NCI-H748 (cell line): ENCODE data around the gene TCF12.
"Not testable (repeated sequence)": the region's sequence is repeated elsewhere in the genome, so short reads cannot be mapped to it uniquely, and the experiment has no call there.

Experiments used
- DNase-seq: peaks from one replicate; lab custom pipeline; 2025; ENCODE audit not compliant: unreplicated experiment; lab: John Stamatoyannopoulos, UW

Gene TCF12

DNA sequence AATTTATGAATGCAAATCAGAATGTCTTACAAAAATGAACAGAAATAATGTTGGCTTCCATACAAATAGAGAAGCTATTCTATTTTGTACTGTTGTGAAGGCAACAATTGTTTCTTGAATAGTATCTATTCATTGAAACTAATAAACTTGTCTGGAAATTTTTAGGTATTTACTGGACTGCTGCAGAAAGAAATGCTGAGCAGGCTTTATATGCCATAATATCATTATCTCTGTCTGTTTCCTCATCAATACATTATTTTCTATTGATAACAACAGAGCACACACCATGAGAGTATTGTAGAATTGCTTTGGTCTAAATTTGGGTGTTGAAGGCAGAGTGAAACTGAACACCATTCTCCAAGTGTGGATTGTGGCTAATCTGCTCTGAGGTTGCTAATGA lies 241.3 kb downstream of the TCF12 start:
- no peak for DNase-seq

DNA sequence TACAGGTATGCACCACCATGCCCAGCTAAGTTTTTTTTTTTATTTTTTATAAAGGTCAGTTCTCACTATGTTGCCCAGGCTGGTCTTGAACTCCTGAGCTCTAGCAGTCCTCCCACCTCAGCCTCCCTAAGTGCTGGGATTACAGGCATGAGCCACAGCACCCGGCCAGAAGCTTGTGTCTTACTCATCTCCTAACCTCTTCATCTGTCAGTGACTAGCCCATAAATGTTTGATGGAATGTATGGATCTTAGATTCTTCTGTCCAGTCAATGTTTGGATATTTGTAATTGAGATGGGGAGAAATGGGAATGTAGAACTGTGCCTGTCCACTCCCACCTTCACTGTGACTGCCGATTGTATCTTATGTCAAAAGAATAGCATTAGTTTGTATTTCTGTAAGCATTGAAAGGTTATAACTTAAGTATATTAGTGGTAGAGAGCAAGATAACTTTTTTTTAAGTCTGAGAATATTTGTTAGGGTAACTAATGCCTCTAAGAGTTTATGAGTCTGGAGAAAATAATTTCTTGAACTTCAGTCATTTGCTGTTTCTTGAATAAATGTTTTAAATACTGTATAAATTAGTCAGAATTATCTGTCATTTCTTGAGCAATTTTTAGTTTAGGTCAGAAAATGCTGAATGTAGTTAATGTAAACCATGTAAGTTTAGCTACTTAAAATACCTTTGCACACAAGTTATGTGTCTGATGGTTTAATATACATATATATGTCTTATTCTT lies 242.5 kb downstream of the TCF12 start:
- DNase-seq, result no peak

DNA sequence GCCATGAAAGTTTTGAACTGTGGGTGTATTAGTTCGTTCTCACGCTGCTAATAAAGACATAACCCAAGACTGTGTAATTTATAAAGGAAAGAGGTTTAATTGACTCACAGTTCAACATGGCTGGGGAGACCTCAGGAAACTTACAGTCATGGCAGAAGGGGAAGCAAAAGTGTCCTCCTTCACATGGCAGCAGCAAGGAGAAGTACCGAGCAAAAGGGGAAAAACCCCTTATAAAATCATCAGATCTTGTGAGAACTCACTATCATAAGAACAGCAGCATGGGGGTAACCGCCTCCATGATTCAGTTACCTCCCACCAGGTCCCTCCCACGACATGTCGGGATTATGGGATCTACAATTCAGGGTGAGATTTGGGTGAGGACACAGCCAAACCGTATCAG lies 245.8 kb downstream of the TCF12 start:
- not testable (repeated sequence) for DNase-seq

DNA sequence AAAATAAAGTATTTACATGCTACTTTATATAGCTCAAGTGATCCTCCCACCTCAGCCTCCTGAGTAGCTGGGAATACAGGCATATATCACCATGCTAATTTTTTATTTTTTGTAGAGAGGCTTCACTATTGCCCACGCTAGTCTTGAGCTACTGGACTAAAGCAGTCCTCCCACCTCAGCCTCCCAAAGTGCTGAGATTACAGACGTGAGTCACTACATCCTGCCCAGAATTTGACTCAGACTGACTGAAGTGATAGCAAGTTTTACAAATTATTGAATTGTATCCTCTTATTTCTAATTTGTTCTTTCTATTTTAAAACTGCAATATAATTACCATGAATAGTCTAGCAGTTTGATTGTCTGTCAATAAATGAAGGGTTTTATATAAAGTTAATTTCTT lies 247.5 kb downstream of the TCF12 start:
- DNase-seq, result no peak

DNA sequence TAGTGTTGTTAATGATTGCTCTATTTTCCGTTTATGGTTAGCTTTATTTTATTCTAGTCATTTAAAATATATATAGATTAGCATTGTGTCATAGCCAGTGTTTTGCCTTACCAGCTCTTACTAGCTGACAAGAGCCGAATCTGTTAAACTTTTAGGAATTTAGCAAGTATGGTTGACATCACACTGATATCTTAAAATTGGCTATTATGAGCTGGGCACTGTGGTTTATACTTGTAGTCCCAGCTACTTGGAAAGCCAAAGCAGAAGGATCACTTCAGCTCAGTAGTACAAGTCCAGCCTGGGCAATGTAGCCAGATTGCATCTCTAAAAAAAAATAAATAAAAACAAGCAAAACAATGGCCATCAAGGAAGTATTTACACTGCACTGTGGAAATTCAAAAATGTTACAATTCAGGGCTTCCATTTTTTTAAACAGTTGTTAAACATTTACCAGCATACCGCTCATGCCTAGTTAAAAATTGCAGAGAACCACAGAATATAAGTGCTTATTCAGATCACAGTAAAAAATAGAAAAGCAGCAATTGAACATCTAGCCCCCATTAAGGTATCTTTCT lies 249.5 kb downstream of the TCF12 start:
- DNase-seq, result no peak

DNA sequence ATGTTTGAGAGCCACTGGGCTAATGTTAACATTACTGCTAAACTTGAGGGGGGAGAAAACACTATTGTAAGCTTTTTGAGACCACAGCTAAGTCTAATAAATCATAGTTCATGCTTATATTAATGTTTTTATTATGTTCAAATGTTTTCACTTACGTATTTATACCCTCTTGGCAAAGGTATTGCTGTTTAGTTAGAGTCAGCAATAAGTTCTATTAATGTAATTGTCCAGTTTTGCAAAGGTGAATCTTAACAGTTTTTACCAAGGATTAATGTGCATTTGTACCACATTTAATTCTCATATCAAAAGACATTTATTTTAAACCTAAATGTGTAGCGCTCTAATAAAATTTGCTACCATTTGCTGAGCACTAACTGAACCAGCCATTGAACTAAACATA lies 251.2 kb downstream of the TCF12 start:
- DNase-seq, result no peak

DNA sequence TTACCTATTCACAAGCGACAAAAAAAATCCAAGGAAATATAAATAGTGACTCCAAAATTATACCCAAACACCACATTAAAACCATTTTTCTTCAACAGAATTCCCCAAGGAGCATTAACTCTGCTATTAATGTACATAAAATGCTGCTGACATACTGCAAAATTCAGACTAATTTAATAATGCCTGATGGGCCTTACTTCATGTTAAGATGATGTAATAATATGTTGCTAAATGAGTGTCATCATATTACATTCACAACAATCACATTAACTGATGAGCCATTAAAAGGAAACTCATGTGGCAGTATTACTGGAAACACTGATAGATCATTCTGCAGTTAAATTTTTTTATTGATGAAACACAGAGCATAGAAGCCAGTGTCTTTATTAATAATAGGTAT lies 253.0 kb downstream of the TCF12 start:
- DNase-seq, result no peak

DNA sequence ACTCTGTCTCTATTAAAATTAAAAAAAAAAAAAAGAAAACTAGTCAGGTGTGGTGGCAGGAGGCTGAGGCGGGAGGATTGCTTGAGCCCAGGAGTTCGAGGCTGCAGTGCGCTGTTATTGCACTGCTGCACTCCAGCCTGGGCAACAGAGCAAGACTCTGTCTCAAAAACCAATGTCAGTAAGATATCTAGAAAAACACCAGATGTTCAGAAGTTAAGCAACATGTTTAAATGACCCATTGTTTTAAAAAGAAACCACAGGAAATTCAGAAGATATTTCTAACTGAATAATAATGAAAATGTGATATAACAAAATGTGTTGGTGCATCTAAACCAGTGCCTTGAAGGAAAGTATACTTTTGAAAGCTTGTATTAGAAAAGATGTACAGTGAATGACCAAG lies 254.5 kb downstream of the TCF12 start:
- DNase-seq, result no peak

DNA sequence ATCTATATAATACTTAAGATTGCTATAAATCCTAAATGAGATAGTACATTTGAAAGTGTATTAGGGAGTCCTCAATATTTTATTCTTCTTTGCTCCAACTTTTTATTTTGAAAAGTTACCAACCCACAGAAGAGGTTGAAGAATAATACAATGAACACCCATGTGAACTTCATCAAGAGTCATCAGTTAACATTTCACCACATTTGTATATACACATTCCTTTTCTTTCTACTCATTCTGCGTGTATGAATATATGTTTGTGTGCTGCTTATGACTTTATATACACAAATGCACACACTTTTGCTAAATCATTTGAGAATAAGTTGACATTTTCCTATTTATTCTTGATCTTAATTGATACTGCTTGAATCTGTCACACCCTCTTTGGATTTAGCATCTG lies 264.6 kb downstream of the TCF12 start:
- no peak for DNase-seq

DNA sequence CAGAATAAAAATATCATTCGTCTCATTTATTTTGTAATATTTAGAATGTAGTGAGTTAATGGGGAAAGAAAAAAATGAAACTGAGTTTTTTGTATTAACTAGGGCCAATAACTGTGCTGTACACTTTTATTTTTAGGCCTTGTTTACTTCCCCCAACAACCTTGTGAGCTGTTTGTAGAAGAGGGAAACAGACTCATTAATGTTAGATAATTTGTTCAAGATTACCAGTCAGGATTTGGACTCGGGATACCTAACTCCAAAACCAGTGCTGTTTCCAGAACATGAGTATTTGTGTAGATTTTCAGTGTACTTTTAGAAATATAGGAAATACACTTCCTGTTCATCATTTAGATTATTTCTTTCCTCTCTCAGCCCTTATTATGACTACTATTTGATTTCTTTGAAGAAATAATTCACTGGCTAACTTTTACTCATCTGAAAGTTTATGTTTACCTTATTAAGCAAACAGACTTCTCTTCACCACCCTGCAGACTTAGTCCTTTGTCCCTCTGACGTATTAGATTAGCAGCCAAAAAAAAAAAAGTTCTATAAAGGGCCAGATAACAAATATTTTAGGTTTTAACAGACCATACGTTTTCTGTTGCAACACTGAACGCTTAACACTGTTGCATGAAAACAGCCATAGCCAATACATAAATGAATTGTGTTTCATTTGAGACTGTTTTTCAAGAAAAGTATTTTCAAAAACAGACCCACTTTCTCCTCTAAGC lies 265.3 kb downstream of the TCF12 start:
- no peak for DNase-seq

DNA sequence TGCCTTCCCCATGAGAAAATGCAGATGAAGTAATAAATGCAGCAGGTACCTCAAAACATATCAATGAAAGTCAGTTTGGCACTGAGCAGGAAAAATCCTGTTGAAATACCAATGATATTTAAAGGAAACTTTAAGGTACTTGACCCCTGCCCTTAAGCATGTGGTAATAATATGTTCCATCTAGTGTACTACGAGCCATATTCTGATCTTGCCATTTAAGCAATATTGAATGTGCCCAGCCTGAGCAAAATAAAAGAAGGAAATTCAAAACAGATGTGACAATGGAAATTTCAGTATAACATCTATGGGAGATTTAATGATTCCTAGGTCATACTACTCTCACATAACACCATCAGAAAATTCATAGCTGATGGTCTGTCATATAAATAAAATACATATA lies 266.1 kb downstream of the TCF12 start:
- no peak for DNase-seq

DNA sequence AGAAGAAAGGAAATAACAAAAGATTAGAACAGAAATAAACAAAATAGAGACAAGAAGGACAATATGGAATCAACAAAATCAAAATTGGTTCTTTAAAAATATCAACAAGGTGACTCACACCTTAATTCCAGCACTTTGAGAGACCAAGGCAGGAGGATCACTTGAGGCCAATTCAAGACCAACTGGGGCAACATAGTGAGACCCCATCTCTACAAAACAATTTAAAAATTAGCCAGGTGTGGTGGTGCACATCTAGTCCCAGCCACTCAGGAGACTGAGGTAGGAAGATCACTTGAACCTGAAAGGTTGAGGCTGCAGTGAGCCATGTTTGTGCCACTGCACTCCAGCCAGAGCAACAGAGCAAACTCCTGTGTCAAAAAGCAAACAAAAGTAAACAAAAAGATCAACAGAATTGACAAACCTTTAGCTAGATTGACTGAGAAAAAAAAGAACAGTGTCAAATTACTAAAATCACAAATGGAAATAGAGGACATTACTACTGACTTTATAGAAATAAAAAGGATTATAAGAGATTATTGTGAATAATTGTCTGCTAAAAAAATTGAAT lies 267.1 kb downstream of the TCF12 start:
- no peak for DNase-seq

DNA sequence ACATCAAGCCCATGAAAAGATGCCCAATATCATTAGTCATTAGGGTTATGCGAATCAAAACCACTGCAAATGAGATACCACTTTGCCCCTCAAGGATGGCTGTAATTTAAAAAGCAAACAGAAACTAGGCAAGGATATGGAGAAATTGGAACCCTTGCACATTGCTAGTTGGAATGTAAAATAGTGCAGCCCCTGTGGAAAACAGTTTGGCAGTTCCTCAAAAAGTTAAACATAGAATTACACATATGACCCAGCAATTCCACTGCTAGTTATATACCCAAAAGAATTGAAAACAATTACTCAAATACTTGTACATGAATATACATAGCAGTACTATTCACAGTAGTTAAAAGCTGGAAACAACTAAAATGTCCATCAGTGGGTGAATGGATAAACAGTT lies 271.0 kb downstream of the TCF12 start:
- no peak for DNase-seq

DNA sequence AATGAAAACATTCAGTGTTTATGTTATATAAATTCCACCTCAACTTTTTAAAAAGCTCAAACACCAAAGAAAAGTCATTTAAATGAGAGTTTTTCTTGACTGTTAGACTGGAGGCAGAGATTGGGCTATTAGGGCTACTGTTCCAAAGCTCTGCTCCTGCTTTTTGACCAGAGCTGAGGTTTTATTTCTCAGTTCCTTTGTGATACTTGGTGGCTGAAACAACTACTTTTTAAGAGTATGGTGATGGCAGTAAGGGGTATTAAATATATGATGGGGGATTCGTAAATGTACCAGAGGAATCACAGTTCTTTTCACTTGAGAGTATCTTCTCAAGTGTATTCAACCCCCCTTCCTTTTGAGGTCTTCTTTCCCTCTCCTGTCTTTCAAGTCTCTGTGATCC lies 271.8 kb downstream of the TCF12 start:
- DNase-seq, result no peak

DNA sequence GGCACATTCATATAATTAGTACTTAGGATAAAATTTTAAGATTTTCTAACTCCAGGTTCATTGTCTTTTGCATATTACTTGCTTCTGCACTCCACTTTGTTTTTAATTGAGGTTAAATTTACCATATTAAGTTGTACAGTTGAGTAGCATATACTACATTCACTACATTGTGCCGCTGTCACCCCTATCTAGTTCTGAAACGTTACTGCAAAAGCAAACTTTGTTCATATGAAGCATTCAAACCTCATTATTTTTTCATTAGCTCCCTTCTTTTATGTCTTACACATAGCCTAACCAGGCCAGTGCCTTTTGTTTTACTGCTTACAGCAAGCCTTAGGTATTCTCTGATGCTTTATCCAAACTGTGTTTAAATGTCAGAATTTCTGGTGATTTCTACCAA lies 274.7 kb downstream of the TCF12 start:
- DNase-seq, result no peak

DNA sequence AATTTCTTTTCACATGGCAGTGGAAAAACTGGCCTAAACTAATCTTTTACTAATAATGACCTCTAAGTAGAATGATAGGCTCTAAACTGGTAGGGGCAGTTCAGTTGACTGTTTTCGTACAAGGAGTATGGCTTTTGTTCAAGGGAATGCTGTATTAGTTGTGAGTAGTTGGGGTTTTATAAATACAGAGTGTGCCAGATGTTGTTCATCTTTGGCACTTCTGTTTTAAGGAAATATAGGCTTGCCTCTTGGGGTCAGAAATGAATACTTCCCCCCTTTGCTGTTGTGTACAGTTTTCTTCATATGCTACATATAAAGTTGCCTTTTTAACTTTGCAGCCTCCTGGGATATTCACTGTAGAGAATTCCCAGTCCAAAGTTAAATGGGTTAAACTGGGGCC lies 276.9 kb downstream of the TCF12 start:
- DNase-seq, result no peak

DNA sequence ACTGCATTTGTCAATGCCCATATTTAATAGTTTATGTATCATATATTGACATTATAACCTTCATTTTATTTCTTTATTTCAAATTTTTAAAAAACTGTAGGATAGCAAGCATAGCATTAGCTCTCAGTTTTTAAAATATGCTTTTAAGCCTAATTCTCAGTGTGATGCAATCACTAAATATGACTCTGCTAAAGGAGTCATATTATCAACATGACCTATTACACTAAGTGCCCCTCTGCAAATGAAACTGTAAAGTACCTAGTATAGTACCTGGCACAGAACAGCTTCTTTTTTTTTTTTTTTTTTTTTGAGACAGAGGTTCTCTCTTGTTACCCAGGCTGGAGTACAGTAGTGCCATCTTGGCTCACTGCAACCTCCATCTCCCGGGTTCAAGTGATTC lies 278.4 kb downstream of the TCF12 start:
- no peak for DNase-seq

DNA sequence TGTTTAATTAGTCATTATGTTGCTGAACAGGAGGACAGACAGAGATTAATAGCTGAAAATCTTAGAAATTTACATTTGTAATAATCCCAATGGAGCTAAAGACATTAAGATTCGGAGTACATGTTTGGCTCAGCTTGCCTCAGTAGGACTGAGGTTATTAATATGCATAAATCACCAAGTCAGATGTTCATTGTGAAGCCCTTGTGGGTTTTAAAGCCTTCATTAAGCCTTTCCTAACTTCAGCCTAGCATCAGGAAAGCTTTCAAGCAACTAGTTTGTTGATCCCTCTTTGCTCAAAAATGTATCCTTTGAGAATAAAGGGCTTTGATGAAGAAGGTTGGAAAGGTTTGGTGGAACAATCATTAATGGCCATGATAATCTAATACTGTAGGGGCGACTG lies 279.7 kb downstream of the TCF12 start:
- no peak for DNase-seq

DNA sequence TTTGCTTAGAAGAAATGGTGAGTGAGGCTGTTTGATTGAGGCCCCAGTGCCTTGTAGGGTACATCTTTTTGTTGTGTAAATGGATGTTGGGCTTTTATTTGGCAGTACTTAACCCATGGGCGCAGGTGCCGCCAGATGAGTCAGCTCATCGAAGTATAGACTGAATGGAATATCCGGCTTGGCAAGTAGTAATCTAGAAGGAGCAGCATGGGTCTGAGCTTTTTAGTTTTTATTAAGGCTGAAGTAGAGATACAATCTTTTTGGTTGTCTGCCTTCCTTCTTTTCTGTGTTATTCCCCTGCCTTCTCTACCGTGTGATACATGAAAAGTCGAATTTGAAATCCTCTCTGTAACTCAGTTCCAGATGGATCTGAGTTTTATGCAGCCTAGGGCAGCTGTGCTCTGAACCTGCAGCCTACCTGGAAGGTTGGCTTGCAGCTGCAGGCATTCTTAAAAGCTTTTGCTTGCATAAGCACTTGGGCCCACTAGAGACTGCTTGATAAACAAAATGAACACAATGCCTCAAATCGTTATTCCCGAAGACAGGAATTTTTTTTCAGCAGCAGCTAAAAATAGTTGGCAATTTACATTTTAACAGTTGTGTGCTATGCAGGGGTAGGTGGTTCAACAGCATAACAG lies 280.3 kb downstream of the TCF12 start:
- DNase-seq, result peak; percentile 92

DNA sequence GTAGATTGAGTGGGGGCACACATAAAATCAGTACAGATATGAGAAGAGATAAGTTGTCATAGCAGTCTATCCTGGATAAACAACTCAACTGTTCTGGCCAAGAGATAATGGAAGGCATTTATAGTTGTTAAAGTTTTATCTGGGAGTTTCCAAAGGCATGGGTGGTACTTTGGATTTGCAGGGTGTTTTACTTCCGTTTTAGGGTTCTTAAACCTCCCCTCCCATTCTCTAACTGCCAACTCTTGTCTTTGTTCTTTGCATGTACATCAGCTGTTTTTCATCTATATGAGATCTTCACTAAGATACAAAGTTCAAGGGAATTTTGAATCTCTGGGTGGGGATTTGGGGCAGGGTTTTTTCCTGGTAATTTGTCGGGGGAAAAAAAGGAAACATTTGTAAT lies 283.1 kb downstream of the TCF12 start:
- DNase-seq, result no peak

DNA sequence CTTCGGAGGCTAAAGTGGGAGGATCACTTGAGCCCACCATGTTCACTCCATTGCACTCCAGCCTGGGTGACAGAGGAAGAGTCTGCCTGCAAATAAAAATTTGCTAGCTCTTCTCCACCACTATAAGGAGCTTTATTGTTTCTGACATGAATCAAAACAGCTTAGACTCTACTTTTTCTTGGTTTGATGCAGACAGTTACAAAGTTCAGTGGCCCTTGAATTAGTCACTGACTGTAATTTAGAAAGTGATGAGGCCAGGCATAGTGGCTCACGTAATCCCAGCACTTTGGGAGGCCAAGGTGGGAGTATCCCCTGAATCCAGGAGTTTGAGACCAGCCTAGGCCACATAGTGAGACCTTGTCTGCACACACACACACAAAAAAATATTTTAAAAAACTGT lies 285.5 kb downstream of the TCF12 start:
- DNase-seq, result no peak
